OCI-LY3 (cell line): ENCODE results near the gene PRSS22.

Experiments used
- H2AFZ ChIP-seq: fragments of 200-600, 300-600 bp; shearing (Covaris generic); 2 replicates; pipeline ENCODE4 v1.6.0; 2014; ENCODE audit warnings: antibody characterized with exemption, low read depth, low read length
- H3K27ac ChIP-seq: fragments of 200-600, 300-600 bp; sonication (generic); 2 replicates; pipeline ENCODE4 v1.5.1; 2014; ENCODE audit warnings: mild to moderate bottlenecking, low read length, moderate library complexity, mixed read lengths
- H3K27me3 ChIP-seq: fragments of 200-600, 300-600 bp; sonication (generic); 2 replicates; pipeline ENCODE4 v1.6.1; 2014; ENCODE audit warnings: low read depth, low read length, mixed read lengths
- H3K36me3 ChIP-seq: fragments of 200-600, 300-600 bp; sonication (generic); replicated peaks from 2 replicates; pipeline ENCODE3; 2014; ENCODE audit warnings: low read depth, low read length, mixed read lengths
- H3K4me1 ChIP-seq: fragments of 300-600, 200-600 bp; sonication (generic); 2 replicates; pipeline ENCODE4 v1.6.1; 2014; ENCODE audit warnings: low read length, mixed read lengths
- H3K4me2 ChIP-seq: fragments of 200-600, 300-600 bp; sonication (generic); 2 replicates; pipeline ENCODE4 v1.6.1; 2014; ENCODE audit warnings: low read length, mixed read lengths
- H3K4me3 ChIP-seq: fragments of 300-600, 200-600 bp; sonication (generic); 2 replicates; pipeline ENCODE4 v1.5.1; 2014; ENCODE audit warnings: antibody characterized with exemption, mild to moderate bottlenecking, low read length, moderate library complexity
- H3K79me2 ChIP-seq: fragments of 300-600, 200-600 bp; shearing (Covaris generic); 2 replicates; pipeline ENCODE4 v1.6.1; 2014; ENCODE audit warnings: mild to moderate bottlenecking, low read length, mixed read lengths
- H3K9ac ChIP-seq: fragments of 300-600, 200-600 bp; shearing (Covaris generic); 2 replicates; pipeline ENCODE4 v1.6.0; 2014; ENCODE audit warnings: mild to moderate bottlenecking, low read length, moderate library complexity
- H3K9me3 ChIP-seq: fragments of 200-600, 300-600 bp; shearing (Covaris generic); 2 replicates; pipeline ENCODE4 v1.6.1; 2014; ENCODE audit warnings: low read length, mixed read lengths; ENCODE audit not compliant: insufficient read depth
- H4K20me1 ChIP-seq: fragments of 200-600, 300-600 bp; sonication (generic); 2 replicates; pipeline ENCODE4 v1.6.1; 2016; ENCODE audit warnings: low read length, mixed read lengths; ENCODE audit not compliant: insufficient read depth
- EZH2phosphoT487 ChIP-seq: fragments of 200-600 bp; shearing (Covaris generic); IDR thresholded peaks from 2 replicates; pipeline ENCODE4 v1.6.1; 2018; ENCODE audit warnings: antibody characterized with exemption, mixed run types, low read depth
- TF ChIP-seq, protein P1 (sequence below): fragments of 200-600, 300-600 bp; sonication (generic); IDR thresholded peaks from 2 replicates; pipeline ENCODE4 v1.5.1; 2014; ENCODE audit warnings: antibody characterized with exemption, low read length, low read depth

Gene PRSS22

DNA sequence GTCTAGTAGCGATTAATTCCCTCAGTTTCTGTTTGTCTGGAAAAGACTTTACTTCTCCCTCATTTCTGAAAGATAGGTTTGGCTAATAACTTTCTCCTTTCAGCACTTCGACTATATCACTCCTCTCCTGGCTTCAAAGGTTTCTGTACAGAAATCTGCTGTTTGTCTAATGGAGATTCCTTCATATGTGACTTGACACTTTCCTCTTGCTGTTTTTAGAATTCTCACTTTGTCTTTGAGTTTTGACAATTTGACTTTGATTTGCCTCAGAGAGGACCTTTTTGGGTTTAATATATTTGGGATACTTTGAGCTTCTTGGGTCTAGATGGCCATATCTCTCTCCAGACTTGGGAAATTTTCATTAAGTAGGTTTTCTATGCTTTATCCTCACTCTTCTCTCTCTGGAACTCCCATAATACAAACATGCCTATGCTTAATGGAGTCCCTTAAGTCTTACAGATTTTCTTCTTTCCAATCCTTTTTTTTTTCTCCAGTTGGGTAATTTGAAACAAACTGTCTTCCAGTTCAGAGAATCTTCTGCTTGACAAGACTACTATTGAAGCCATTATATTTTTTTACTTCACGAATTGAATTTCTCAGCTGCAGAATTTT lies 48.7 kb downstream of the PRSS22 start:
- H3K27me3 ChIP-seq: peaks cover 11% of the 10 kb centered on the region; the same call in 1 of the 2 replicates
- H4K20me1 ChIP-seq: no peaks in the 10 kb centered on the region
- TF ChIP-seq, protein P1, sequence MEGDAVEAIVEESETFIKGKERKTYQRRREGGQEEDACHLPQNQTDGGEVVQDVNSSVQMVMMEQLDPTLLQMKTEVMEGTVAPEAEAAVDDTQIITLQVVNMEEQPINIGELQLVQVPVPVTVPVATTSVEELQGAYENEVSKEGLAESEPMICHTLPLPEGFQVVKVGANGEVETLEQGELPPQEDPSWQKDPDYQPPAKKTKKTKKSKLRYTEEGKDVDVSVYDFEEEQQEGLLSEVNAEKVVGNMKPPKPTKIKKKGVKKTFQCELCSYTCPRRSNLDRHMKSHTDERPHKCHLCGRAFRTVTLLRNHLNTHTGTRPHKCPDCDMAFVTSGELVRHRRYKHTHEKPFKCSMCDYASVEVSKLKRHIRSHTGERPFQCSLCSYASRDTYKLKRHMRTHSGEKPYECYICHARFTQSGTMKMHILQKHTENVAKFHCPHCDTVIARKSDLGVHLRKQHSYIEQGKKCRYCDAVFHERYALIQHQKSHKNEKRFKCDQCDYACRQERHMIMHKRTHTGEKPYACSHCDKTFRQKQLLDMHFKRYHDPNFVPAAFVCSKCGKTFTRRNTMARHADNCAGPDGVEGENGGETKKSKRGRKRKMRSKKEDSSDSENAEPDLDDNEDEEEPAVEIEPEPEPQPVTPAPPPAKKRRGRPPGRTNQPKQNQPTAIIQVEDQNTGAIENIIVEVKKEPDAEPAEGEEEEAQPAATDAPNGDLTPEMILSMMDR: no peak
- no peak for TF ChIP-seq EZH2phosphoT487
- H3K4me1 ChIP-seq: no peaks in the 10 kb centered on the region
- H3K9ac ChIP-seq: no peak overlapping the region
- H3K36me3 ChIP-seq: no peaks in the 10 kb centered on the region
- no peaks in the 10 kb centered on the region for H3K79me2 ChIP-seq
- H3K9me3 ChIP-seq: no peaks in the 10 kb centered on the region
- H3K27ac ChIP-seq: no peak overlapping the region
- H2AFZ ChIP-seq: no peak overlapping the region
- no peak overlapping the region for H3K4me3 ChIP-seq
- no peak overlapping the region for H3K4me2 ChIP-seq

DNA sequence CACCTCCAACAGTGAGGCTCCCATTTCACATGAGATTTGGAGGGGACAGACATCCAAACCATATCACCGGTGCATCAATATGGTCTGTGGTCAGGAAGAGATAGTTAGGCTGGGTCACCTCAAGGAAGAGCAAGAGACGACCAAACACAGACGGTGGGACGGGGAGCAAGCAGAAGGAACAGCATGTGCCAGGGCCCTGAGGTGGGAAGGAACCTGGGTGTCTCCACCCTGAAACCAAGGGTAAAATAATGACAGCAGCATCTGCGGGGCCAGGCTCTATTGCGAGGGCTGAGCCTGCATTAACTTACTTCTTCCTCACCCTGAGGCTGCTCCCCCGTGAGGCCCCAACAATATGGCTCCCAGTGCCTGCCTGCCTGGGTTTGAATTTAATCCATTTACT lies 49.8 kb downstream of the PRSS22 start:
- H4K20me1 ChIP-seq: no peaks in the 10 kb centered on the region
- H3K27ac ChIP-seq: no peak overlapping the region
- no peaks in the 10 kb centered on the region for H3K4me1 ChIP-seq
- H3K79me2 ChIP-seq: no peaks in the 10 kb centered on the region
- TF ChIP-seq, protein P1: no peak
- no peak for TF ChIP-seq EZH2phosphoT487
- H3K27me3 ChIP-seq: peaks cover 20% of the 10 kb centered on the region; the same call in 1 of the 2 replicates
- H3K36me3 ChIP-seq: no peaks in the 10 kb centered on the region
- H2AFZ ChIP-seq: no peak overlapping the region
- no peak overlapping the region for H3K4me3 ChIP-seq
- no peak overlapping the region for H3K4me2 ChIP-seq
- H3K9ac ChIP-seq: no peak overlapping the region
- H3K9me3 ChIP-seq: no peaks in the 10 kb centered on the region

DNA sequence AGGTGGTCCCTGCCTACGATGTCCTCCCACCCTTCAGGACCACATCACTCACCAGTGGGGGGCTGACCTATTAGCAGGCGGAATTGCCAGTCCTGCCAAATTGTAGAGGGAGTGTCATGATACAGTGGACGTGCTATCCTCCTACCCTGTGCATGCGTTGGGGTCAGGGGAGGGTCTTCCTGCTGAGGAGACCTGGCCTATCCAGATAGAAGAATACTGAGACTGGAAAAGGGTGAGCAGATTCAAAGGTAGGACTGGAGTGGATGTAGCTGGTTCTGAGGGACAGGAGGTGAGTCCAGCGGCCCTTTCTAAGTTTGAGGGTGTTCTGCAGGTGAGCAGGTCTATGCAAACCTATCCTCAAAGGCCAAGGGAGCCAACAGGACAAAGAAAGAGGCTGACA lies 51.7 kb downstream of the PRSS22 start:
- Histone ChIP-seq H3K9ac (no peak overlapping the region), H3K9me3 (no peaks in the 10 kb centered on the region), H3K27ac (no peak overlapping the region), H3K4me2 (no peak overlapping the region), H3K4me1 (no peaks in the 10 kb centered on the region), H3K4me3 (no peak overlapping the region), H3K36me3 (no peaks in the 10 kb centered on the region), H3K79me2 (no peaks in the 10 kb centered on the region), H3K27me3 (peaks cover 20% of the 10 kb centered on the region; the same call in 1 of the 2 replicates), H2AFZ (no peak overlapping the region), H4K20me1 (no peaks in the 10 kb centered on the region)
- no peak for TF ChIP-seq EZH2phosphoT487
- TF ChIP-seq, protein P1: no peak

DNA sequence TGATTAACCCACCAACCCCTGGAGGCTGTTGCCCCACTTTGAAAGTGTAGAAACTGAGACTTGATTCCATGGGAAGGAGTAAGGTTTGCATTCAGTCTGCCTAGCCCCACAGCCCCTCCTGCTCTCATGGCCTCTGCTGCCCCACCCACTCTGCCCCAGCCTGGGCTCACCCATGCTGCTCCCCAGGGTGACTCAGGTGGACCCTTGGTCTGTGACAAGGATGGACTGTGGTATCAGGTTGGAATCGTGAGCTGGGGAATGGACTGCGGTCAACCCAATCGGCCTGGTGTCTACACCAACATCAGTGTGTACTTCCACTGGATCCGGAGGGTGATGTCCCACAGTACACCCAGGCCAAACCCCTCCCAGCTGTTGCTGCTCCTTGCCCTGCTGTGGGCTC lies 53.2 kb downstream of the PRSS22 start:
- Histone ChIP-seq H3K27me3 (peaks cover 16% of the 10 kb centered on the region; the same call in 1 of the 2 replicates), H3K4me2 (no peak overlapping the region), H3K4me3 (no peak overlapping the region), H2AFZ (no peak overlapping the region), H3K79me2 (no peaks in the 10 kb centered on the region), H3K9ac (no peak overlapping the region), H3K27ac (no peak overlapping the region), H3K4me1 (no peaks in the 10 kb centered on the region), H3K36me3 (no peaks in the 10 kb centered on the region), H3K9me3 (no peaks in the 10 kb centered on the region), H4K20me1 (no peaks in the 10 kb centered on the region)
- no peak for TF ChIP-seq EZH2phosphoT487
- TF ChIP-seq, protein P1: no peak
